ENCODE measurements around the gene CNTNAP2.

CNTNAP2 gene

GRCh38 chr7:146262527-146262926 is 145.9 kb downstream of the CNTNAP2 start:
- peaks cover 0 to 3% (median 0%) of the 10 kb centered on the region in 5 experiments for H3K9me3 ChIP-seq (ENCODE audit: control extremely low read depth in 1 of 5, control insufficient read depth in 4 of 5, insufficient read depth in 2 of 5, low read depth in 1 of 5, low read length in 4 of 5)
- H3K27me3 ChIP-seq (replicated peaks in 2 of 5; ENCODE audit: control insufficient read depth in 4 of 5, insufficient read depth in 5 of 5, low read length in 4 of 5): no peaks in the 10 kb centered on the region
- no peak for DNase-seq
- H3K27ac ChIP-seq (ENCODE audit: insufficient read depth in 1 of 2, low read depth in 1 of 2, low read length in 2 of 2, poor library complexity in 1 of 2, severe bottlenecking in 2 of 2): no peak overlapping the region
- no peak overlapping the region for H3K4me3 ChIP-seq (ENCODE audit: control insufficient read depth in 1 of 7, extremely low read depth in 1 of 7, insufficient read depth in 4 of 7, low read depth in 2 of 7, low read length in 6 of 7)
- POLR2A ChIA-PET: no interaction called here
- CTCF ChIA-PET: no interaction called here
- H3K4me1 ChIP-seq (ENCODE audit: control extremely low read depth in 1 of 4, control insufficient read depth in 4 of 4, insufficient read depth in 4 of 4, low read length in 3 of 4): no peaks in the 10 kb centered on the region
- WGBS (ENCODE audit: insufficient coverage): no CpG with 5 or more reads among the region's 1 CpG
- H3K36me3 ChIP-seq (ENCODE audit: control insufficient read depth in 4 of 4, insufficient read depth in 4 of 4, low read length in 3 of 4): no peaks in the 10 kb centered on the region

DNA sequence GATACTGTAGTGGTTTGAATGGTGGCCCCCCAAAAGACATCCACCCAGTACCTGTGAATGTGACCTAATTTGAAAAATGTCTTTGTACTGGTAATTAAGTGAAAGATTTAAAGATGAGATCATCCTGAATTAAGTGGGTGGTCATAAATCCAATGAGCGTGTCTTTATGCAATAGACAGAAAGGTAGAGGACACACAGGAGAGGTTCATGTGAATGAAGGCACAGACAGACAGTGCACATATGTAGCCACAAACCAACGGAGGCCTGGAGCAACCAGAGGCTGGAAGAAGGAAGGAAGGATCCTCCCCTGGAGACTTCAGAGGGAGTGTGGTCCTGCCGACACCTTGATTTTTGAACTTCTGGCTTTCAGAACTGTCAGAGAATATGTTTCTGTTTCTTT is 160.3 kb downstream of the CNTNAP2 start:
- no peaks in the 10 kb centered on the region for H3K27me3 ChIP-seq (replicated peaks in 2 of 5; ENCODE audit: control insufficient read depth in 4 of 5, insufficient read depth in 5 of 5, low read length in 4 of 5)
- H3K36me3 ChIP-seq (ENCODE audit: control insufficient read depth in 4 of 4, insufficient read depth in 4 of 4, low read length in 3 of 4): no peaks in the 10 kb centered on the region
- H3K4me1 ChIP-seq (ENCODE audit: control extremely low read depth in 1 of 4, control insufficient read depth in 4 of 4, insufficient read depth in 4 of 4, low read length in 3 of 4): no peaks in the 10 kb centered on the region
- ChIA-PET CTCF (no interaction called here), POLR2A (interaction anchor here (0.6 kb wide), 1 partner anchor 52 kb away, joined by 3 read pairs; no protein-coding TSS in a partner anchor)
- H3K9me3 ChIP-seq (ENCODE audit: control extremely low read depth in 1 of 5, control insufficient read depth in 4 of 5, insufficient read depth in 2 of 5, low read depth in 1 of 5, low read length in 4 of 5): no peaks in the 10 kb centered on the region
- DNase-seq: no peak
- WGBS (ENCODE audit: insufficient coverage): 93% methylated on average over 3 of the region's 3 CpGs
- no peak overlapping the region for H3K4me3 ChIP-seq (ENCODE audit: control insufficient read depth in 1 of 7, extremely low read depth in 1 of 7, insufficient read depth in 4 of 7, low read depth in 2 of 7, low read length in 6 of 7)
- no peak overlapping the region for H3K27ac ChIP-seq (ENCODE audit: insufficient read depth in 1 of 2, low read depth in 1 of 2, low read length in 2 of 2, poor library complexity in 1 of 2, severe bottlenecking in 2 of 2)

DNA sequence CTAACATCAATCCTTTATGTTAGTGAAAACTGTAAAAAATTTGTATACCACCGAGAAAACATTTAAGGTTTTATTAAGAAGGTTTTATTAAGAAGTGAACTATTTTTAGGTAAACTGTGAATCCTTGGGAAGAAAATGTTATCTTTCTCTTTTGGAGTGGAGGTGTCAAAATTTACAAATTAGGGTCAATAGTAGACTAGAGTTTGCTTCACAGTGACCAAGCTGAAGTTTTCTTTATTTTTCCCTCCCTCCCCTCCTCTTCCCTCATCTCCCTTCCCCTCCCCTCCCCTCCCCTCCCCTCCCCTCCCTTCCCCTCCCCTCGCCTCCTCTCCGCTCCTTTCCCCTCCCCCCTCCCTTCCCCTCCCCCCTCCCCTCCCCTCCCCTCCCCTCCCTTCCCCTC is 168.8 kb downstream of the CNTNAP2 start:
- DNase-seq: no peak
- H3K27ac ChIP-seq (ENCODE audit: insufficient read depth in 1 of 2, low read depth in 1 of 2, low read length in 2 of 2, poor library complexity in 1 of 2, severe bottlenecking in 2 of 2): no peak overlapping the region
- POLR2A ChIA-PET: no interaction called here
- H3K4me1 ChIP-seq (ENCODE audit: control extremely low read depth in 1 of 4, control insufficient read depth in 4 of 4, insufficient read depth in 4 of 4, low read length in 3 of 4): no peaks in the 10 kb centered on the region
- no peaks in the 10 kb centered on the region for H3K9me3 ChIP-seq (ENCODE audit: control extremely low read depth in 1 of 5, control insufficient read depth in 4 of 5, insufficient read depth in 2 of 5, low read depth in 1 of 5, low read length in 4 of 5)
- WGBS (ENCODE audit: insufficient coverage): no CpG with 5 or more reads among the region's 3 CpGs
- no peaks in the 10 kb centered on the region for H3K36me3 ChIP-seq (ENCODE audit: control insufficient read depth in 4 of 4, insufficient read depth in 4 of 4, low read length in 3 of 4)
- CTCF ChIA-PET: no interaction called here
- H3K4me3 ChIP-seq (ENCODE audit: control insufficient read depth in 1 of 7, extremely low read depth in 1 of 7, insufficient read depth in 4 of 7, low read depth in 2 of 7, low read length in 6 of 7): no peak overlapping the region
- H3K27me3 ChIP-seq (replicated peaks in 2 of 5; ENCODE audit: control insufficient read depth in 4 of 5, insufficient read depth in 5 of 5, low read length in 4 of 5): no peaks in the 10 kb centered on the region

DNA sequence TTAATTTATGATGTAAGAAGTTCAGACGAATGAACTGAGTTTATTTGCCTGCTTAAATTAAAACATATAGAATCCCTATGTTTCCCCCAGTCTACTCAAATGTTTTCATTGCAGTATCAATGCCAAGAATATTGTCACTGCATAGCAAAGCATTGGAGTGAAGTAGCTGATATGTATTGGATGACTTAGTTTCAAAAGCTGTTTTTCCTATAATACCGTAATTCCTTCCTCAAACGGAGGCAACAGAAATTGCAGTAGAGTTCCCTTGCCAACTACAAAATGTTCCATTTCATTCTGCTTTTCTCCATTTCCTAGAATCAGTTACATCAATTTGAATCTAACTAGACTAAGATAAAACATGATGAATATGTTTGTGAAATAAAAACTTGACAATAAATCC is 174.1 kb downstream of the CNTNAP2 start:
- no peaks in the 10 kb centered on the region for H3K9me3 ChIP-seq (ENCODE audit: control extremely low read depth in 1 of 5, control insufficient read depth in 4 of 5, insufficient read depth in 2 of 5, low read depth in 1 of 5, low read length in 4 of 5)
- H3K27ac ChIP-seq (ENCODE audit: insufficient read depth in 1 of 2, low read depth in 1 of 2, low read length in 2 of 2, poor library complexity in 1 of 2, severe bottlenecking in 2 of 2): no peak overlapping the region
- H3K27me3 ChIP-seq (replicated peaks in 2 of 5; ENCODE audit: control insufficient read depth in 4 of 5, insufficient read depth in 5 of 5, low read length in 4 of 5): no peaks in the 10 kb centered on the region
- no peak overlapping the region for H3K4me3 ChIP-seq (ENCODE audit: control insufficient read depth in 1 of 7, extremely low read depth in 1 of 7, insufficient read depth in 4 of 7, low read depth in 2 of 7, low read length in 6 of 7)
- H3K4me1 ChIP-seq (ENCODE audit: control extremely low read depth in 1 of 4, control insufficient read depth in 4 of 4, insufficient read depth in 4 of 4, low read length in 3 of 4): no peaks in the 10 kb centered on the region
- no peaks in the 10 kb centered on the region for H3K36me3 ChIP-seq (ENCODE audit: control insufficient read depth in 4 of 4, insufficient read depth in 4 of 4, low read length in 3 of 4)
- no peak for DNase-seq
- ChIA-PET CTCF (no interaction called here), POLR2A (no interaction called here)
- no CpG with 5 or more reads among the region's 3 CpGs for WGBS (ENCODE audit: insufficient coverage)

- WGBS (ENCODE audit: insufficient coverage): no CpG with 5 or more reads among the region's 1 CpG
Measured at GRCh38 chr7:146291900-146292299, 175.3 kb downstream of the CNTNAP2 start.

GRCh38 chr7:146296028-146296427 is 179.4 kb downstream of the CNTNAP2 start:
- Histone ChIP-seq H3K4me3 (ENCODE audit: control insufficient read depth in 1 of 7, extremely low read depth in 1 of 7, insufficient read depth in 4 of 7, low read depth in 2 of 7, low read length in 6 of 7) (no peak overlapping the region), H3K9me3 (ENCODE audit: control extremely low read depth in 1 of 5, control insufficient read depth in 4 of 5, insufficient read depth in 2 of 5, low read depth in 1 of 5, low read length in 4 of 5) (no peaks in the 10 kb centered on the region), H3K4me1 (ENCODE audit: control extremely low read depth in 1 of 4, control insufficient read depth in 4 of 4, insufficient read depth in 4 of 4, low read length in 3 of 4) (no peaks in the 10 kb centered on the region), H3K36me3 (ENCODE audit: control insufficient read depth in 4 of 4, insufficient read depth in 4 of 4, low read length in 3 of 4) (no peaks in the 10 kb centered on the region), H3K27me3 (replicated peaks in 2 of 5; ENCODE audit: control insufficient read depth in 4 of 5, insufficient read depth in 5 of 5, low read length in 4 of 5) (no peaks in the 10 kb centered on the region), H3K27ac (ENCODE audit: insufficient read depth in 1 of 2, low read depth in 1 of 2, low read length in 2 of 2, poor library complexity in 1 of 2, severe bottlenecking in 2 of 2) (no peak overlapping the region)
- ChIA-PET CTCF (no interaction called here), POLR2A (no interaction called here)
- 100% methylated on average over 1 of the region's 1 CpG for WGBS (ENCODE audit: insufficient coverage)
- DNase-seq: no peak

More at GRCh38 chr7:146291900-146292299, 175.3 kb downstream of the CNTNAP2 start:
- no peak for DNase-seq
- Histone ChIP-seq H3K4me3 (ENCODE audit: control insufficient read depth in 1 of 7, extremely low read depth in 1 of 7, insufficient read depth in 4 of 7, low read depth in 2 of 7, low read length in 6 of 7) (no peak overlapping the region), H3K9me3 (ENCODE audit: control extremely low read depth in 1 of 5, control insufficient read depth in 4 of 5, insufficient read depth in 2 of 5, low read depth in 1 of 5, low read length in 4 of 5) (no peaks in the 10 kb centered on the region), H3K36me3 (ENCODE audit: control insufficient read depth in 4 of 4, insufficient read depth in 4 of 4, low read length in 3 of 4) (no peaks in the 10 kb centered on the region), H3K27ac (ENCODE audit: insufficient read depth in 1 of 2, low read depth in 1 of 2, low read length in 2 of 2, poor library complexity in 1 of 2, severe bottlenecking in 2 of 2) (no peak overlapping the region), H3K27me3 (replicated peaks in 2 of 5; ENCODE audit: control insufficient read depth in 4 of 5, insufficient read depth in 5 of 5, low read length in 4 of 5) (no peaks in the 10 kb centered on the region), H3K4me1 (ENCODE audit: control extremely low read depth in 1 of 4, control insufficient read depth in 4 of 4, insufficient read depth in 4 of 4, low read length in 3 of 4) (no peaks in the 10 kb centered on the region)
- POLR2A ChIA-PET: no interaction called here
- CTCF ChIA-PET: no interaction called here

DNA sequence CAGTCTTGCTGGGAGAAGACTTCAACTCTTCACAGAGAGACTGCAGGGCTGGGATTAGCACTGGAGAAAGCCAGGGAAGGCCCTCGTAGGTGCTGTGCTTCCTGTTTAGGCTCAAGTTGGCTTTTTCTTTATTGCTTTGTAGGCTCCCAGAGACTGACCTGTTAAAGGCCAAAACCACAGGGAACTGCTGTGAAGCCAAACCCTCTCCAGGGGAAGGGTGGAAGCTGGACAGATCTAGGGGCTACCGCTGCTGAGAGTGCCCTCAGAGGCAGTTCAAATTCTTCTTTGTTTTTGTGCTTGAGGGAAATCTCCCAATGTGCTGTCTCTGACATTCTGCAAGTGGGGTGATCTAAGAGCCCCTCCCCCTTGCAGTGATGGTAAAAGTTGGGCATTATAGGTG is 198.4 kb downstream of the CNTNAP2 start:
- H3K4me3 ChIP-seq (ENCODE audit: control insufficient read depth in 1 of 7, extremely low read depth in 1 of 7, insufficient read depth in 4 of 7, low read depth in 2 of 7, low read length in 6 of 7): no peak overlapping the region
- H3K27me3 ChIP-seq (replicated peaks in 2 of 5; ENCODE audit: control insufficient read depth in 4 of 5, insufficient read depth in 5 of 5, low read length in 4 of 5): no peaks in the 10 kb centered on the region
- H3K9me3 ChIP-seq (ENCODE audit: control extremely low read depth in 1 of 5, control insufficient read depth in 4 of 5, insufficient read depth in 2 of 5, low read depth in 1 of 5, low read length in 4 of 5): no peaks in the 10 kb centered on the region
- no peaks in the 10 kb centered on the region for H3K4me1 ChIP-seq (ENCODE audit: control extremely low read depth in 1 of 4, control insufficient read depth in 4 of 4, insufficient read depth in 4 of 4, low read length in 3 of 4)
- 82% methylated on average over 2 of the region's 2 CpGs for WGBS (ENCODE audit: insufficient coverage)
- no peak for DNase-seq
- H3K27ac ChIP-seq (ENCODE audit: insufficient read depth in 1 of 2, low read depth in 1 of 2, low read length in 2 of 2, poor library complexity in 1 of 2, severe bottlenecking in 2 of 2): no peak overlapping the region
- CTCF ChIA-PET: no interaction called here
- POLR2A ChIA-PET: no interaction called here
- H3K36me3 ChIP-seq (ENCODE audit: control insufficient read depth in 4 of 4, insufficient read depth in 4 of 4, low read length in 3 of 4): no peaks in the 10 kb centered on the region

Measured in common myeloid progenitor, CD34-positive (primary cell).